ENCODE results near the gene MYO18A. TPM values are rescaled to one million over a fixed set of nuclear protein-coding genes. Genes with fewer than 3 reads are reported as not detected.

MYO18A gene
- total and polyA plus RNA-seq, 9 donors: 23.0 to 53.9 (median 31.7) TPM

- no peak for DNase-seq
- H3K4me1 ChIP-seq (ENCODE audit: insufficient read depth): peaks cover 7% of the 10 kb centered on the region
- no peak overlapping the region for H3K4me3 ChIP-seq
- no peaks in the 10 kb centered on the region for H3K36me3 ChIP-seq
- H3K27me3 ChIP-seq: no peaks in the 10 kb centered on the region
- H3K27ac ChIP-seq: no peak overlapping the region
- no peaks in the 10 kb centered on the region for H3K9me3 ChIP-seq
- WGBS, 3 donors: 80 to 88% (median 81%) methylated on average over 2 of the region's 2 CpGs
- TF ChIP-seq EP300 (IDR thresholded peaks at IDR 0.05) (no peak), POLR2A (IDR thresholded peaks at IDR 0.05) (no peak), CTCF (IDR thresholded peaks at IDR 0.05) (no peak)
- intact Hi-C loops (cut with DNase I): loop anchor here (5.0 to 10.0 kb wide), 3 partner anchors 68 to 148 kb away; partner anchors contain the start of gene NUFIP2 (in 2 of the 4)
Observed at GRCh38 chr17:29146369-29146972, 33.7 kb downstream of the MYO18A start.

DNA sequence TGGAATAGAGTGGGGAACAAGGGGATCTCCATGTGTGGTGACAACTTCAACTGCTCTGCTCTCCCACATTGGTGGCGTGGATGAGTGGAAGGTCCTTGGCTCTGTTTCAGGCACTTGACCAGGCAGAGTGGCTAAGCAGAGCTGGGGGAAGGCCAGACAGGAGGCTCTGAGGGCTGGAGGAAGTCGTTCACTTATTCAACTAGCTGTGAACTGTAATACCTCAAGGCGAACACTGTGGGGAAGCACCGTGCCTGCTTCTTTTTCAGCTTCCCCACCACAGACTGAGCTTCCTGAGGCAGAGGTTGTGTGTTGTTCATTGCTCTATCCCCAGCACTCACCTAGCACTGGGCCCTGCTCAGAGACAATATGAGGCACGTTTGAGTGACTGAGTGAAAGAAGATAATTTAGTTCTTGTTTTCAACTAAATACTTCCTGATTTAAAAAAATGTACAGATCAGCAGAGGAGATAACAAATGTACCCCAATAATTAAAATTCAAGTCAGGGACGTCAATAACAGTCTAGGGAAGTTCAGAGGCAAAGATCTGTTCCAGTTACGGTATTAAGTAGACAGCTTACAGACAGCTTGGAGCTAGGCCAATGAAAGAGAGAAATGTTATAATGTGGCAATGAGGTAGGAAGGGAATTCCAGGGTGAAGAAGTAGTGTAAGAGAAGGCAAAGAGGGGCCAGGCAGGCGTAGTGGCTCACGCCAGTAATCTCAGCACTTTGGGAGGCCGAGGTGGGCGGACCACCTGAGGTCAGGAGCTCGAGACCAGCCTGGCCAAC lies 34.7 kb downstream of the MYO18A start:
- peaks cover 9% of the 10 kb centered on the region for H3K4me1 ChIP-seq (ENCODE audit: insufficient read depth)
- intact Hi-C loops (cut with DNase I): loop anchor here (5.0 to 10.0 kb wide), 3 partner anchors 69 to 149 kb away; partner anchors contain the start of gene NUFIP2 (in 2 of the 4)
- TF ChIP-seq CTCF (IDR thresholded peaks at IDR 0.05) (peak; percentile 21 to 56 (median 35)), EP300 (IDR thresholded peaks at IDR 0.05) (no peak)
- no peaks in the 10 kb centered on the region for H3K36me3 ChIP-seq
- no peak overlapping the region for H3K27ac ChIP-seq
- H3K4me3 ChIP-seq: no peak overlapping the region
- DNase-seq: peak in 4 of 5 donors; percentile 51 to 63 (median 60)
- H3K9me3 ChIP-seq: no peaks in the 10 kb centered on the region
- H3K27me3 ChIP-seq: no peaks in the 10 kb centered on the region
- WGBS, 3 donors: 46 to 51% (median 47%) methylated on average over 12 of the region's 12 CpGs

DNA sequence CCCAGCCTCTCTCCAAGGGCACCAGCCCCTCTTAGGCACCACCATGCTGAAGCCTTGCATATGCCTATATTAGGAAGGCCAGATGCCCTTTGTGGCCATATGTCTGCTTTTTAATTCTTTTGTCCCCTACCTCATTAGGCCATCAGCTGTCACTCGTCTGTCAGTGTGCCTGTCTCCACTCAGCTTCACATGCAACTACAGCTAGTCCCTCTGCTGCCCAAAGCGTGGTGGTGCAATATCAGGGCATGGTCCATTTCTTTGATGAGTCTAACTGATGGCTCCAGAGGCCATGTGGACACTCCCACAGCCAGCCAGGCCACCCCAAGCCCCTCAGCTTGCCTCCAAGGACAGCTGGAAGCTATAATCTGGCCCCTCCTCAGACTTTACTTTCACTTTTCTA lies 36.3 kb downstream of the MYO18A start:
- H3K4me1 ChIP-seq (ENCODE audit: insufficient read depth): peaks cover 10% of the 10 kb centered on the region
- H3K9me3 ChIP-seq: no peaks in the 10 kb centered on the region
- no peaks in the 10 kb centered on the region for H3K27me3 ChIP-seq
- TF ChIP-seq EP300 (IDR thresholded peaks at IDR 0.05): no peak
- no peak for TF ChIP-seq POLR2A (IDR thresholded peaks at IDR 0.05)
- no peak for TF ChIP-seq CTCF (IDR thresholded peaks at IDR 0.05)
- no peaks in the 10 kb centered on the region for H3K36me3 ChIP-seq
- WGBS, 3 donors: 79 to 84% (median 79%) methylated on average over 2 of the region's 2 CpGs
- intact Hi-C loops (cut with DNase I): loop anchor here in 3 of 4 donors (10.0 kb wide), 2 partner anchors 71 to 151 kb away; partner anchors contain the start of gene NUFIP2 (in 2 of the 3)
- no peak overlapping the region for H3K4me3 ChIP-seq
- H3K27ac ChIP-seq: no peak overlapping the region
- no peak for DNase-seq

DNA sequence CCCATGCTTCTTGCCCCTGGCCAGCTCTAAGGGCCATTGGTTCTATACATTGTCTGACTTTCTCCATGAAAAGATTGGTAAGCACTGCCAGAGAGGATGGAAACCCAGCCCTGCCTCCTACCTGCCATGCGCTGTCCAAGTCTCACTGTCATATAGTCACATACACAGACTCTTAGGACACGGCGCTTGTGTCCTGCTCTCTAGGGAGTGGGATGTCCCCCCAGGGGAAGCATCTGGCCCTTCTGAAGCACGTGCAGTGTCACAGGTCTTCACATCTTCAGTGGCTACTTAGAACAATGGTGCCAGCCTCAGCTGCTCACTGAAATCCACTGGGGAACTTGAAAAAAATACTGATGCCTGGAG lies 38.7 kb downstream of the MYO18A start:
- no peak for DNase-seq
- intact Hi-C loops (cut with DNase I): loop anchor here in 3 of 4 donors (10.0 kb wide), 2 partner anchors 73 to 153 kb away; partner anchors contain the start of gene NUFIP2 (in 2 of the 3)
- Histone ChIP-seq H3K36me3 (no peaks in the 10 kb centered on the region), H3K27me3 (no peaks in the 10 kb centered on the region), H3K4me1 (ENCODE audit: insufficient read depth) (peaks cover 11% of the 10 kb centered on the region), H3K4me3 (no peak overlapping the region), H3K9me3 (no peaks in the 10 kb centered on the region), H3K27ac (peak overlapping the region in 1 of 2 donors; percentile 66)
- TF ChIP-seq POLR2A (IDR thresholded peaks at IDR 0.05) (no peak), CTCF (IDR thresholded peaks at IDR 0.05) (no peak), EP300 (IDR thresholded peaks at IDR 0.05) (no peak)
- WGBS, 3 donors: 79 to 83% (median 81%) methylated on average over 4 of the region's 4 CpGs
